H1 (cell line): ENCODE data around the gene CFAP65. TPM values are rescaled to one million over a fixed set of nuclear protein-coding genes. Genes with fewer than 3 reads are reported as not detected.

Experiments used
- CTCF ChIA-PET: fragments of 300-600 bp; sonication (Branson Sonifier 250); formaldehyde crosslinking; loops from one replicate; lab custom pipeline; 2021; ENCODE audit not compliant: partially characterized antibody; lab: Charles Lee
- POLR2A ChIA-PET: fragments of 300-600 bp; sonication (Branson Sonifier 250); formaldehyde crosslinking; loops from one replicate; lab custom pipeline; 2021; ENCODE audit warnings: inconsistent platforms; ENCODE audit not compliant: partially characterized antibody; lab: Charles Lee
- DNase-seq, 2 experiments: peaks; one replicate each; pipeline versions ENCODE4 v3.0.0 to v3.0.0-alpha.2; 2010 to 2022; ENCODE audit warnings: low spot score in 2 of 2, low read depth in 1 of 2, mixed read lengths in 1 of 2
- FAIRE-seq: peaks from 2 replicates; lab custom pipeline; 2011; peaks lifted over from hg19 to GRCh38; lab: Jason Lieb, UNC
- H2AFZ ChIP-seq: 2 replicates; pipeline ENCODE4 v1.8.1; 2012; ENCODE audit warnings: low read length, inconsistent platforms
- H2AK5ac ChIP-seq: 2 replicates; pipeline ENCODE4 v1.6.1; 2013; ENCODE audit warnings: low read depth, low read length
- H2BK120ac ChIP-seq: replicated peaks from 2 replicates; pipeline ENCODE3; 2013; ENCODE audit warnings: low read depth, low read length, inconsistent platforms
- H2BK12ac ChIP-seq: 2 replicates; pipeline ENCODE4 v1.6.1; 2013; ENCODE audit warnings: low read depth, low read length
- H2BK15ac ChIP-seq: 2 replicates; pipeline ENCODE4 v1.6.1; 2013; ENCODE audit warnings: low read length
- H2BK20ac ChIP-seq: 2 replicates; pipeline ENCODE4 v1.6.1; 2013; ENCODE audit warnings: low read length
- H2BK5ac ChIP-seq: 2 replicates; pipeline ENCODE4 v1.6.1; 2013; ENCODE audit warnings: low read depth, low read length
- H3K14ac ChIP-seq: 2 replicates; pipeline ENCODE4 v1.6.1; 2013; ENCODE audit warnings: inconsistent platforms; ENCODE audit not compliant: insufficient read length
- H3K18ac ChIP-seq: 2 replicates; pipeline ENCODE4 v1.6.1; 2013; ENCODE audit warnings: low read length; ENCODE audit errors: extremely low read depth
- H3K23ac ChIP-seq: 2 replicates; pipeline ENCODE4 v1.6.1; 2013; ENCODE audit warnings: inconsistent platforms; ENCODE audit not compliant: insufficient read length
- H3K23me2 ChIP-seq: 2 replicates; pipeline ENCODE4 v1.6.1; 2013; ENCODE audit warnings: low read depth, low read length
- H3K27ac ChIP-seq: 2 replicates; pipeline ENCODE4 v1.6.1; 2011; ENCODE audit warnings: low read depth, low read length, inconsistent platforms
- H3K27me3 ChIP-seq, 4 experiments: replicated peaks in 1 of 4; 1 replicate in 1 of 4; 2 replicates in 3 of 4; pipeline versions ENCODE4 v1.6.1 to v1.8.1; 2011 to 2013; ENCODE audit warnings: low read length in 3 of 4, mild to moderate bottlenecking in 3 of 4, inconsistent platforms in 2 of 4, mixed read lengths in 2 of 4, moderate library complexity in 1 of 4; ENCODE audit not compliant: control insufficient read depth in 3 of 4, insufficient read depth in 3 of 4; ENCODE audit errors: extremely low read depth in 1 of 4
- H3K36me3 ChIP-seq, 4 experiments: 2 replicates each; pipeline versions ENCODE4 v1.6.1 to v1.8.1; 2011 to 2013; ENCODE audit warnings: mild to moderate bottlenecking in 4 of 4, low read length in 3 of 4, moderate library complexity in 2 of 4, control low read depth in 1 of 4, inconsistent platforms in 1 of 4; ENCODE audit not compliant: insufficient read depth in 4 of 4, control insufficient read depth in 2 of 4
- H3K4ac ChIP-seq: replicated peaks from 2 replicates; pipeline ENCODE3; 2013; ENCODE audit warnings: low read length, low read depth, mixed read lengths, inconsistent platforms; ENCODE audit not compliant: insufficient read length
- H3K4me1 ChIP-seq, 4 experiments: replicated peaks in 1 of 4; 1 replicate in 1 of 4; 2 replicates in 3 of 4; pipeline versions ENCODE4 v1.6.1 to v1.8.1; 2011 to 2013; ENCODE audit warnings: low read length in 3 of 4, inconsistent platforms in 2 of 4, mixed read lengths in 1 of 4; ENCODE audit not compliant: insufficient read depth in 4 of 4, control insufficient read depth in 3 of 4
- H3K4me2 ChIP-seq, 2 experiments: 2 replicates each; pipeline versions ENCODE4 v1.6.1 to v1.8.1; 2011 to 2013; ENCODE audit warnings: low read depth in 2 of 2, low read length in 2 of 2, control low read depth in 1 of 2, inconsistent platforms in 1 of 2, mild to moderate bottlenecking in 1 of 2; ENCODE audit not compliant: insufficient read depth in 1 of 2
- H3K4me3 ChIP-seq, 4 experiments: fragments of 200-600, 300-600 bp in 1 of 4; sonication (generic), shearing (Covaris generic), sonication (Bioruptor Twin) in 1 of 4; 2 replicates each; pipeline versions ENCODE4 v1.5.1 to v1.8.1; 2011 to 2016; ENCODE audit warnings: low read length in 4 of 4, low read depth in 3 of 4, control low read depth in 2 of 4, inconsistent platforms in 2 of 4, mild to moderate bottlenecking in 2 of 4, mixed read lengths in 1 of 4, moderate library complexity in 1 of 4; ENCODE audit not compliant: insufficient read depth in 2 of 4; ENCODE audit errors: extremely low read depth in 1 of 4
- H3K56ac ChIP-seq: replicated peaks from 2 replicates; pipeline ENCODE3; 2013; ENCODE audit warnings: low read depth, mild to moderate bottlenecking, mixed read lengths, low read length, inconsistent platforms; ENCODE audit not compliant: insufficient read length
- H3K79me1 ChIP-seq: 2 replicates; pipeline ENCODE4 v1.6.1; 2013; ENCODE audit warnings: low read depth, low read length, control low read depth
- H3K79me2 ChIP-seq, 2 experiments: 2 replicates each; pipeline versions ENCODE4 v1.6.1 to v1.8.1; 2012 to 2013; ENCODE audit warnings: low read length in 2 of 2, mild to moderate bottlenecking in 2 of 2, inconsistent platforms in 1 of 2; ENCODE audit not compliant: insufficient read depth in 2 of 2, control insufficient read depth in 1 of 2
- H3K9ac ChIP-seq, 4 experiments: replicated peaks in 1 of 4; 1 replicate in 1 of 4; 2 replicates in 3 of 4; pipeline versions ENCODE4 v1.6.1 to v1.8.1; 2011 to 2013; ENCODE audit warnings: low read depth in 3 of 4, low read length in 3 of 4, control low read depth in 2 of 4, mild to moderate bottlenecking in 2 of 4, moderate library complexity in 2 of 4, inconsistent platforms in 1 of 4; ENCODE audit errors: extremely low read depth in 1 of 4
- H3K9me3 ChIP-seq, 2 experiments: 2 replicates each; pipeline versions ENCODE4 v1.6.1 to v1.8.1; 2012 to 2013; ENCODE audit warnings: mild to moderate bottlenecking in 2 of 2, moderate library complexity in 2 of 2, control low read depth in 1 of 2, inconsistent platforms in 1 of 2, low read depth in 1 of 2, low read length in 1 of 2, mixed read lengths in 1 of 2; ENCODE audit not compliant: insufficient read depth in 2 of 2
- H4K20me1 ChIP-seq, 2 experiments: replicated peaks in 1 of 2; 2 replicates each; pipeline versions ENCODE3 to v1.8.1; 2011 to 2013; ENCODE audit warnings: inconsistent platforms in 2 of 2, low read length in 2 of 2, mild to moderate bottlenecking in 1 of 2; ENCODE audit not compliant: insufficient read depth in 2 of 2, control insufficient read depth in 1 of 2
- H4K5ac ChIP-seq: 2 replicates; pipeline ENCODE4 v1.6.1; 2013; ENCODE audit warnings: low read length, low read depth, mixed read lengths, inconsistent platforms; ENCODE audit not compliant: insufficient read length
- H4K8ac ChIP-seq: 2 replicates; pipeline ENCODE4 v1.8.0; 2013; ENCODE audit warnings: mild to moderate bottlenecking, moderate library complexity, low read length, inconsistent platforms; ENCODE audit not compliant: insufficient read depth; ENCODE audit errors: extremely low read depth
- H4K91ac ChIP-seq: replicated peaks from 2 replicates; pipeline ENCODE3; 2013; ENCODE audit warnings: low read length, mixed read lengths, inconsistent platforms; ENCODE audit not compliant: insufficient read length
- ATF3 ChIP-seq: IDR thresholded peaks from 2 replicates; pipeline ENCODE4 v1.6.1; 2011; ENCODE audit warnings: low read depth, mild to moderate bottlenecking, low read length; ENCODE audit not compliant: insufficient read depth
- BCL11A ChIP-seq, 2 experiments: IDR thresholded peaks; one replicate each; pipeline ENCODE4 v1.6.1; 2011; ENCODE audit warnings: low read depth in 2 of 2, low read length in 2 of 2, mild to moderate bottlenecking in 2 of 2
- CREB1 ChIP-seq: IDR thresholded peaks from 2 replicates; pipeline ENCODE4 v1.6.1; 2012; ENCODE audit warnings: inconsistent platforms
- EZH2 ChIP-seq: fragments of 200-600 bp; sonication (generic); IDR thresholded peaks from 2 replicates; pipeline ENCODE4 v1.7.1; 2012; ENCODE audit warnings: low read depth, mild to moderate bottlenecking, moderate library complexity, low read length, inconsistent platforms; ENCODE audit not compliant: severe bottlenecking
- KDM1A ChIP-seq: fragments of 200-600, 300-600 bp; sonication (generic); IDR thresholded peaks from 2 replicates; pipeline ENCODE4 v1.7.1; 2016; ENCODE audit warnings: mild to moderate bottlenecking, low read length, borderline replicate concordance
- POU5F1 ChIP-seq: IDR thresholded peaks from 2 replicates; pipeline ENCODE4 v1.6.1; 2011; ENCODE audit warnings: low read depth, mild to moderate bottlenecking, low read length, moderate library complexity
- RBBP5 ChIP-seq: IDR thresholded peaks from 2 replicates; pipeline ENCODE4 v1.7.1; 2012; ENCODE audit warnings: low read depth, mild to moderate bottlenecking, inconsistent platforms, low read length, moderate library complexity, borderline replicate concordance
- RNF2 ChIP-seq: fragments of 200-900, 300-1000 bp; sonication (generic); IDR thresholded peaks from 2 replicates; pipeline ENCODE4 v1.7.1; 2016; ENCODE audit warnings: borderline replicate concordance, low read depth, mild to moderate bottlenecking, antibody characterized with exemption, low read length; ENCODE audit not compliant: poor library complexity, severe bottlenecking; ENCODE audit errors: missing control alignments
- SAP30 ChIP-seq: fragments of 300-600 bp; sonication (generic); IDR thresholded peaks from 2 replicates; pipeline ENCODE4 v1.7.1; 2012; ENCODE audit warnings: low read length, moderate library complexity, mild to moderate bottlenecking, inconsistent platforms; ENCODE audit not compliant: insufficient read depth, insufficient replicate concordance
- SUZ12 ChIP-seq: fragments of 200-600 bp; sonication (generic); IDR thresholded peaks from 2 replicates; pipeline ENCODE4 v1.6.1; 2012; ENCODE audit warnings: mild to moderate bottlenecking, inconsistent platforms, low read length, moderate library complexity, mixed read lengths
- TBP ChIP-seq: IDR thresholded peaks from 2 replicates; pipeline ENCODE4 v1.6.1; 2011; ENCODE audit warnings: low read depth, low read length, improper control_type of control experiment
- WGBS, 2 experiments: shearing (Covaris generic) in 1 of 2; methylation state at CpG; one replicate each; pipeline versions ENCODE4 v1.1.6 to v1.1.7; 2013 to 2015; ENCODE audit warnings: low lambda C conversion rate in 2 of 2, mixed read lengths in 2 of 2, inconsistent platforms in 1 of 2, low coverage in 1 of 2, missing lambda C conversion rate in 1 of 2; ENCODE audit not compliant: insufficient replicate concordance in 2 of 2, insufficient coverage in 1 of 2, insufficient read length in 1 of 2; ENCODE audit errors: extremely low coverage in 1 of 2, missing lambda C conversion rate in 1 of 2; 5-methylcytosine and 5-hydroxymethylcytosine counted together
- polyA plus RNA-seq, 7 experiments: library from polyadenylated mRNA; depleted of rRNA in 3 of 7; stranded (reverse) in 5 of 7; unstranded in 2 of 7; fragments of >200 nt in 5 of 7; fragments of 200-250 nt in 2 of 7; gene quantifications; 1 replicate in 5 of 7; 2 replicates in 1 of 7; 4 replicates in 1 of 7; pipeline versions ENCODE4 v1.2.1 to v1.2.3, GENCODE V29; 2011 to 2013; ENCODE audit warnings: missing spikeins in 2 of 7, mixed read lengths in 2 of 7
- total RNA-seq: library from RNA; stranded (reverse); fragmentation: NEBNext Ultra II Directional; extraction: Animal tissue kit (Norgen Biotek cat#: 25700); gene quantifications from 2 replicates; pipeline ENCODE4 v1.2.1, GENCODE V29; 2021

The CFAP65 gene
- total and polyA plus RNA-seq, 2 of the 8 experiments (the other 6 are each of a cell fraction or from before 2014, with no cell fraction given) = 0.19 to 0.45 TPM

- H2AFZ ChIP-seq = no peak overlapping the region
- H2BK120ac ChIP-seq = no peak overlapping the region
- ChIA-PET POLR2A (no interaction called here), CTCF (interaction anchor here (0.7 to 6.9 kb wide), 14 partner anchors 7 to 143 kb away, joined by 3 to 53 read pairs (median 6); partner anchors contain the start of gene CFAP65)
- no peak overlapping the region for H4K91ac ChIP-seq
- FAIRE-seq (no peak), DNase-seq (no peak)
- no peaks in the 10 kb centered on the region for H3K79me2 ChIP-seq
- no peak overlapping the region for H3K4me2 ChIP-seq
- 82% methylated on average over 6 of the region's 6 CpGs; no CpG with 5 or more reads in 1 of the 2 experiments for WGBS, 2 experiments
- no peak overlapping the region for H3K18ac ChIP-seq
- no peak overlapping the region for H4K8ac ChIP-seq
- no peaks in the 10 kb centered on the region for H3K23me2 ChIP-seq
- H3K9ac ChIP-seq = no peak overlapping the region
- no peaks in the 10 kb centered on the region for H3K36me3 ChIP-seq
- no peak overlapping the region for H3K14ac ChIP-seq
- no peak for TF ChIP-seq BCL11A (IDR thresholded peaks at IDR 0.05; ENCODE audit: low read depth in 2 of 2, low read length in 2 of 2)
- no peak for TF ChIP-seq EZH2
- TF ChIP-seq CREB1 = no peak
- TF ChIP-seq TBP = no peak
- TF ChIP-seq SUZ12 = no peak
- no peak for TF ChIP-seq SAP30
- no peak for TF ChIP-seq RNF2
- no peak for TF ChIP-seq KDM1A
- no peak for TF ChIP-seq RBBP5
- no peak for TF ChIP-seq ATF3
- no peak for TF ChIP-seq POU5F1
- no peak overlapping the region for H4K5ac ChIP-seq
- H4K20me1 ChIP-seq = peaks cover 0 to 1% of the 10 kb centered on the region in 2 experiments
- no peak overlapping the region for H2BK5ac ChIP-seq
- H2BK20ac ChIP-seq = no peak overlapping the region
- no peak overlapping the region for H2AK5ac ChIP-seq
- no peak overlapping the region for H2BK15ac ChIP-seq
- peaks cover 0 to 3% (median 3%) of the 10 kb centered on the region in 4 experiments; a peak in 4 of 7 replicates for H3K27me3 ChIP-seq
- no peaks in the 10 kb centered on the region for H3K79me1 ChIP-seq
- no peak overlapping the region for H3K4ac ChIP-seq
- no peak overlapping the region for H3K27ac ChIP-seq
- no peaks in the 10 kb centered on the region for H3K4me1 ChIP-seq
- no peak overlapping the region for H3K4me3 ChIP-seq
- no peaks in the 10 kb centered on the region for H3K9me3 ChIP-seq
- H2BK12ac ChIP-seq = no peak overlapping the region
- H3K23ac ChIP-seq = no peak overlapping the region
- H3K56ac ChIP-seq = no peak overlapping the region
Measured at GRCh38 chr2:219019436-219019835, 21.9 kb downstream of the CFAP65 start.
